Activated CD8-positive, alpha-beta memory T cell treated with anti-CD3 and anti-CD28 coated beads for 1 hour (primary cell): ENCODE results near the gene ZKSCAN2.

Experiments used
- DNase-seq, 2 donors: peaks; one replicate each; pipeline ENCODE4 v3.0.0-alpha.2; 2020; ENCODE audit warnings: low read depth in 1 of 2; ENCODE audit errors: extremely low read depth in 1 of 2

The ZKSCAN2 gene

DNA sequence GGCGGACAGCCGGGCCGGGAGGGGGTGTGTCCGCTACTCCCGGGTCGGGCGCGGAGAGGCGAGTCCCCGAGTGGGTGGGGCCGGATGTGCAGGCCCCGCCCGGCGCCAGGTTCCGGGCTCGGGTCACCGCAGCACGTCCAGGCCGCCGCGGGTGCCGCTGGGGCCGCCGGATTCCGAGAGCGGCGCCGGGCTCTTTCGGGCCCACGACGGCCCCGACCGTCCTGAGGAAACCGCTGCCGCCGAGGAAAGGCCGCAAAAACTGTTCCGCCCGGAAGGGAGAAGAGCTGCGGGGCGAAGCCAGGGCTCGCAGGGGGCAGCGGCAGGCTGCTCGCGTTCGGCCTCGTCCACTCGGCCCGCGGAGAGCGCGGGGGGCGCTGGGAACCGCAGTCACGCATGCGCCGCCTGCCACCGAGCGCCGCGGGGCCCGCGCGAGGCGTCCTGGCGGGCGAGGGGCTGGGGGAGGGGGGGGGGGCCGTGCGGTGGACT is at the start of gene ZKSCAN2:
Gene ZKSCAN2 (minus strand): TSS at position 376 of the 486 bp plus-strand sequence. CDS start 718 bp downstream, outside the sequence.
- DNase-seq: peak; percentile 30 to 64

DNA sequence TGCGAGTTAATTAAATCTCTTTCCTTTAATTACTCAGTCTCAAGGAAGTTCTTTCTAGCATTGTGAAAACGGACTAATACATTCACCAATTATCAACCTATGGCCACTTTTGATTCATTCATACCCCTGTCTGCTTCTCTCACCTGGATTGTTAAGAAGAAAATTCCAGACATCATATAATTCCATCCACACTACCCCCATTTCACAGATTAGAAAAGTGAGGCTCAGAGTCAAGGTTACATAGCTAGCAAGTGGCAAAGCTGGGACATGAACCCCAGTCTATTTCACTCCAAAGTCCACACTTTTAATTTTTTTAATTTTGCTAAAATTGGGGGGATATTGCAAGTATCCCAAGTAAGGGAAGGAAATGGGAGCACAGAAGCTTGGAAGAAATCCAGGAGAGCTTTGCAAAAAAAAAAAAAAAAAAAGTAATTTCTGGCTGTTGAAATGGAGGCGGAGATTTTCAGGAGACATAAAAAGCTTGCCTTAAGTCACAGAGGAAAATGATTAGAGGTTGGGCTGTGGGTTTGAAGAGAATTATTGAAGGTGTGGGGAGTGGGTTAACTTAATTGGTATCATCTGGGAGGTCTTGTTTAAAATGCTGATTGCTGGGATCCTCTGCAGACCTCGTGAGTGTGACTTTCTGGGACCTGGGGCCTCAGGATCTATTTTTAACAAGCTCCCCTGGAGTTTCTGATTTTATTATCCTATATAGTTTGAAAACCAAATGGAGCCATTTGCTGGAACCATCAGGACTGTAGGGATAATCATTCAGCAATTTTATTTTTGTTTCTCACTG is 42.3 kb upstream of the ZKSCAN2 start:
- no peak for DNase-seq

DNA sequence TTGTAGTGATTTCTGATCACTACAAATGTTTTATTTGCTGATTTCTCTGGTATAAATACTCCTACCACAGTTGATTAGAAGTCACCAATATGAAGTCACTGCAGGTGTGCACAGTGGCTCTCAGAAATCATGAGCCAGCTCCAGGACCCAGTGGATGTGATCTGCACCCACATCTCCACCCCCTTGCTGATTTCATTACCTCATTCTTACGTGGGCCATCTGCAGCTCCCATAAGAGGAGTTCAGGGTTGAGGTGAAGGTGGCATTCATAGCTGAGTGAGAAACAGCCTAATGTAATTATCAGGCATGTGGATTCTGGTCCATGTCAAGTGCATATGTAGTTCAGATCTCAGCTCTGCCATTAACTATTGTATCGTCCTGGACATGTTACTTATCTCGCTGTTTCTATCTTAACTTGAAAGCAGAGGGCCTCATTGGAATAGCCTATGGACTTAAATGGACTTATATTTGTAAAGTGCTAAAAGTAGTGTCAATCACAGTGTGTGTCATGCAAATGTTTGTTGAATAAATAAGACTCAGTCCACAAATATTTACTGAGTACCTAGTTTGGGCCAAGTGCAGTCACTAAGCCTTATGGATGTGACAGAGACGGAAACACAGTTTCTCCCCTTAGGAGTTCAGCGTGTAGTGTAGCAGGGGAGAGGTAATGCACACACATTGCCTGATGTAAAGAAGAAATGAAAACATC is 40.7 kb upstream of the ZKSCAN2 start:
- DNase-seq: no peak

DNA sequence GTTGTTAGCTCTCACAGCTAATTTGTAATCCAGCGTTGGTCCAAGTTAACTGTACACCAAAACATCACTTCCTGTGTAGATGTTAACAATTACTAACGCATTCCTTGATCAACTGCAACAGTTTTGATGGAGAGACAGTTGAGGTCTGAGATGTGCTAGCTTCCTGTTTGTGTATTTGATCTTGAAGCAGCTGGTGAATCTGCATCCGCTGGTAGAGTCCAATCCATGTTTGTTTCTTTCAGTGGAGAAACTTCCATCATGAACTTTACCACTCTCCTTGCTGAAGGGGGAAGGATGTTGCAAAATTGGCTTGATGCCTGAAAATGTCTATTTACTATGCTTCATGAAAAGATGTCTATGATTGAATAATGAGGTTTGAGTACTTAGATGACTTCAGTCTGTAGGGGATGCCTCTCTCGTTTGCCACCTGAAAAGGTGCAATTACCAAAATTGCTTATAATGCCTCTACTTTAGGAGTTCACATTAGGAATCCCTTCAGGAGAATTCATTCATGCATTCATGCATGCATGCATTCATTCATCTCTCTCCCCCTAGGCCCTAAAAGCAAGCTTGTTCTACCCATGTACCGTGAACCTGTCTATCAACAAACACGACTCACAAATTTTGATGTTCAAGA is 39.6 kb upstream of the ZKSCAN2 start:
- DNase-seq: no peak

DNA sequence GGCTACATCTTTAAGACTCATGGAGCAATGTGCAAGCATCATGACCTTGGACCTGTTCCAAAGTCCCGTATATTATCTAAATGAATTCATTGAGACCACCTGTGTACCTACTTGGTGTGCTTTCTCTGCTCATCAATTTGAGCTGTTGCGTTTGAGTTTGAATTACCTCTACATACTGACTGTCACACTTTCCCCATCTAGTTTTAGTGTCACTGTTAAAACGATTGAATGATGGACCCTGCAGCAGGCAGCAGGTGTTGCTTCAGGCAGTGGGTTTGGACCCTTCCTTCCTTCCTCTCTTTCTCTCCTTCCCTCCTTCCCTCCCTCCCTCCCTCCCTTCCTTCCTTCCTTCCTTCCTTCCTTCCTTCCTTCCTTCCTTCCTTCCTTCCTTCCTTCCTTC is 33.9 kb upstream of the ZKSCAN2 start:
- DNase-seq: no peak

DNA sequence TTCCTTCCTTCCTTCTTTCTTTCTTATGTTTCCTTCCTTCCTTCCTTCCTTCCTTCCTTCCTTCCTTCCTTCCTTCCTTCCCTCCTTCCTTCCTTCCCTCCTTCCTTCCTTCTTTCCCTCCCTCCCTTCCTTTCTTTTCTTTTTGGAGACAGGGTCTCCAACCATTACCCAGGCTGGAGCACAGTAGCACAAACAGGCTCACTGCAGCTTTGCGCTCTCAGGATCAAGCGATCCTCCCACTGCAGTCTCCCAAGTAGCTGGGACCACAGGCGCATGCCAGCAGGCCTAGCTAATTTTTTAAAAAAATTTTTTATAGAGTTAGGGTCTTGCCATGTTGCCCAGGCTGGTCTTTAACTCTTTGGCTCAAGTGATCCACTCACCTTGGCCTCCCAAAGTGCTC is 31.8 kb upstream of the ZKSCAN2 start:
- DNase-seq: no peak

GRCh38 chr16:25279491-25279890 is 21.8 kb upstream of the ZKSCAN2 start:
- no peak for DNase-seq

GRCh38 chr16:25271421-25271820 is 13.8 kb upstream of the ZKSCAN2 start:
- DNase-seq: no peak

- no peak for DNase-seq
Observed at GRCh38 chr16:25270577-25270976, 12.9 kb upstream of the ZKSCAN2 start.

DNA sequence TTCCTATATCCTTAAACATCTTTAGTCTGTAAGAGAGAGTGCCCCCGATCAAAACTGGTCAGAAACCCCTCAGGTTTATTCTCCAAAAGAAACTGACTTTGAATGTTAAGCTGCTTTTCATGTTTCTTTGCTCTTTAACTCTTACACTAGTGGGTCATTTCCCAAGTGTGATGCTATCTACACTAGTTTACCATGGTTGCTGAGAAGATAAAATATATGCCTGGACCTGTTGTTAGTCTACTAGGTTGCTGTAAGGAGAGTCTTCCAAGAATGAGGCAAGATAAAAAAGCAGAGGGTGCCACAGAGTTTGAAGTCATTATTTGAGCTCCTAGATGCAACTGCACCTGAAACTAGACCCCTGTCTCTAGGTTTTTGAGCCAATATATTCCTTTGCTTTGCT is 12.2 kb upstream of the ZKSCAN2 start:
- DNase-seq: no peak

- DNase-seq: no peak
Observed at GRCh38 chr16:25265968-25266367, 8.3 kb upstream of the ZKSCAN2 start.

- DNase-seq: no peak
Observed at GRCh38 chr16:25264597-25264996, 7.0 kb upstream of the ZKSCAN2 start.

DNA sequence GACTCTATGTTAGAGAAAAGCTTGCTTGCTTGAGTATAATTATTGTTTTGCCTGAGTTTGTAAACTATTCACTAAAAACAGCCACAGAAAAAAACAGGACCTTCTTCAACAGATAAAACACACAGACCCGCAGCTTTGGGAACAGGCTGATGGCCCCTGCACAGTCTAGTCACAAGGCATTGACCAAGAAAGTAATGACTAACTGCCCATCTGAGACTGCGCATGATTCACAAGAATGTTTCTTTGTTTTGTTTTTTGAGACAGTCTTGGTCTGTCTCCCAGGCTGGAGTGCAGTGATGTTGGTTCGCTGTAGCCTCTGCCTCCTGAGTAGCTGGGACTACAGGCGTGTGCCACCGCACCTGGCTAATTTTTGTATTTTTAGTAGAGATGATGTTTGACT is 2.8 kb upstream of the ZKSCAN2 start:
- no peak for DNase-seq

GRCh38 chr16:25258861-25259179 is 1.2 kb upstream of the ZKSCAN2 start:
- DNase-seq: peak in 1 of 2 donors; percentile 1

GRCh38 chr16:25257956-25258860 is 563 bp upstream of the ZKSCAN2 start:
- peak; percentile 40 to 49 for DNase-seq

- no peak for DNase-seq
Observed at GRCh38 chr16:25256695-25257469, 763 bp downstream of the ZKSCAN2 start.

DNA sequence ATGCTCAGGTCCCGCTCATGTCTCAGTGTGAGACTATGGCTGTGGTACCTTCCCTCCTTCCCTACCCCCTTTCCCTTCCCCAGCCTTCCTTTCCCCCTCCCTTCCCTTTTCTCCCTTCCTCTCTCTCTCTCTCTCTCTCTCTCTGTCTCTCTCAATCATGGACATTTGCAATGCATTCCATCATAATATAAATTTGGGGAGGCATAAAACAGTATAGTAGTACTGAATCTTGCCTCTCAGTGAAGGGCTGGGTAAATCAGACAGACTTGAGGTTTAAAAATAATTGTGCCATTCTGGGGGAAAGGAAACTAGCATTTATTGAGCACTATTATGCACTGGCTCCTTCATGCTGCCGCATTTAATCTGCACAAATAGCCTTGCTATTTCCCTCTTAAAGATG is 4.3 kb downstream of the ZKSCAN2 start:
- DNase-seq: no peak

- no peak for DNase-seq
Observed at GRCh38 chr16:25250467-25250866, 7.2 kb downstream of the ZKSCAN2 start.

- DNase-seq: no peak
Observed at GRCh38 chr16:25235991-25236390, 21.7 kb downstream of the ZKSCAN2 start.

DNA sequence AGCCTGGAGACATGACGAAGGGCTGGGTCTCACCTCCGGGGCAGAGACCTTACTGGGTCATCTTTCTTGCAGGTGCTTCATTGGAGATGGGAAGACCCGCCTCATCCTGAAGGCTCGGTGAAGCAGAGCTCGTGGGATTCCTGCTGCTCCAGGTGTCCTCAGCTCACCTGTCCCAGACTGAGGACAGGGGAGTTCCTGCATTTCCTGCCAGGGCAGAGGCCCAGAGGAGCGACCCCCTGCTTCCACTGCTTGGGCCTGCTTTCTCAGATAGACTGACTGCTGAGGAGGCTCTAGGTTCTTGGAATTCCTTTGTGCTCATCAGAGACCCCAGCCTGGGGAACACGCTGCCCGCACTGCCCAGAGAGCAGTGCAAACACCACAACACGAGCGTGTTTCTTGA is 29.3 kb downstream of the ZKSCAN2 start:
- no peak for DNase-seq
